ENCODE data around the gene NFAM1.

DNA sequence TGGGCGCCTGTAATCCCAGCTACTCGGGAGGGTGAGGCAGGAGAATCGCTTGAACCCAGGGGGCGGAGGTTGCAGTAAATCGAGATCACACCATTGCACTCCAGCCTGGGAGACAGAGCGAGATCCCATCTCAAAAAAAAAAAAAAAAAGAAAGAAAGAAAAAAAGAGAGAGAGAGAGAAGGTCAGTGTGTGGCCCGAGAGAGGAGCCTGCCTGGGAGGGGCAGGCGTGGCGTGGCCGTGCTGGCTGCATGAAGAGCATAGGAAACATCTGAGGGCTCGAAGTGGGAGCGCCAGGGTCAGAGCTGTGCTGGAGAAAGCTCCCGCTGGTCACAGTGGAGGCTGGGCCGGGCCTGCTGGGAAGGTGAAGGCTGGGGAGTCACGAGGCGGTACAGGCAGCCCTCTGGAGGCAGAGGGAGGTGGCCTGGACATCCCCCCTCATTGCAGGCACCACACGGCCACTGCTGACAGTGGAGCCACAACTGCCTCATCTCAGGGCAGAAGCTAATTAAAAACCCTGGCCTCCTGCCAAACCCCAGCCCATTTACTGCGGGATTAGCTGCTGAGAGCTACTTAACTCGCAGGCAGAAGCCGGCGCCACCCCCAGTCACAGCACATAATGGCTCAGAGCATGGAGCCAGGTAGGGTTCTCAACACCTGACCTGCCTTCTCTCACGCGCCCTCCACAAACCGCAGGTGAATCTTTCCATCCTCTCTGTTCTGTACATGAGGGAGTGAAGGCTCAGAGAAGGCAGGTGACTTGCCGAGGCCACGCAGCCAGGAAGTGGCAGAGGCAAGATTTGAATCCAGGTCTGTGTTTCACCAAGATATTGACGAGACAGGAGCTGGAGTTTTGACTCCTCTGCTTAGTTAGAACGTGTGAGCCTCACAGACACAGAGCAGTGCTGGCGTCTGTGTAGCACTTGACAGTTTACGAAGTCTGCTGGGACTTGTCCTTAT, 32.6 kb downstream of the NFAM1 start:
- TF ChIP-seq, protein P1, sequence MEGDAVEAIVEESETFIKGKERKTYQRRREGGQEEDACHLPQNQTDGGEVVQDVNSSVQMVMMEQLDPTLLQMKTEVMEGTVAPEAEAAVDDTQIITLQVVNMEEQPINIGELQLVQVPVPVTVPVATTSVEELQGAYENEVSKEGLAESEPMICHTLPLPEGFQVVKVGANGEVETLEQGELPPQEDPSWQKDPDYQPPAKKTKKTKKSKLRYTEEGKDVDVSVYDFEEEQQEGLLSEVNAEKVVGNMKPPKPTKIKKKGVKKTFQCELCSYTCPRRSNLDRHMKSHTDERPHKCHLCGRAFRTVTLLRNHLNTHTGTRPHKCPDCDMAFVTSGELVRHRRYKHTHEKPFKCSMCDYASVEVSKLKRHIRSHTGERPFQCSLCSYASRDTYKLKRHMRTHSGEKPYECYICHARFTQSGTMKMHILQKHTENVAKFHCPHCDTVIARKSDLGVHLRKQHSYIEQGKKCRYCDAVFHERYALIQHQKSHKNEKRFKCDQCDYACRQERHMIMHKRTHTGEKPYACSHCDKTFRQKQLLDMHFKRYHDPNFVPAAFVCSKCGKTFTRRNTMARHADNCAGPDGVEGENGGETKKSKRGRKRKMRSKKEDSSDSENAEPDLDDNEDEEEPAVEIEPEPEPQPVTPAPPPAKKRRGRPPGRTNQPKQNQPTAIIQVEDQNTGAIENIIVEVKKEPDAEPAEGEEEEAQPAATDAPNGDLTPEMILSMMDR (IDR thresholded peaks at IDR 0.05; ENCODE audit: insufficient read depth, low read length, poor library complexity, severe bottlenecking) = no peak
- no peak for TF ChIP-seq EZH2phosphoT487 (conservative IDR thresholded peaks at IDR 0.05; ENCODE audit: low read length)
